Muscle of back (tissue), 11 donors: ENCODE data around the gene TSC2. TPM values are rescaled to one million over a fixed set of nuclear protein-coding genes. Genes with fewer than 3 reads are reported as not detected.
A peak's percentile ranks its signal among the peaks of the same experiment; 100 is the strongest.
"Not testable (repeated sequence)": the region's sequence is repeated elsewhere in the genome, so short reads cannot be mapped to it uniquely, and the experiment has no call there.

ENCODE experiments used
- DNase-seq, 3 donors: peaks; one replicate each; pipeline versions ENCODE4 v3.0.0 to v3.0.0-alpha.2; 2013
- polyA plus RNA-seq, 10 donors: library from polyadenylated mRNA; unstranded; fragments of 120-200 nt; gene quantifications; one replicate each; pipeline ENCODE4 v1.2.1, GENCODE V29; 2013; ENCODE audit not compliant: insufficient read length in 10 of 10

The TSC2 gene
- polyA plus RNA-seq, 10 donors: 62.2 to 104 (median 75.1) TPM

DNA sequence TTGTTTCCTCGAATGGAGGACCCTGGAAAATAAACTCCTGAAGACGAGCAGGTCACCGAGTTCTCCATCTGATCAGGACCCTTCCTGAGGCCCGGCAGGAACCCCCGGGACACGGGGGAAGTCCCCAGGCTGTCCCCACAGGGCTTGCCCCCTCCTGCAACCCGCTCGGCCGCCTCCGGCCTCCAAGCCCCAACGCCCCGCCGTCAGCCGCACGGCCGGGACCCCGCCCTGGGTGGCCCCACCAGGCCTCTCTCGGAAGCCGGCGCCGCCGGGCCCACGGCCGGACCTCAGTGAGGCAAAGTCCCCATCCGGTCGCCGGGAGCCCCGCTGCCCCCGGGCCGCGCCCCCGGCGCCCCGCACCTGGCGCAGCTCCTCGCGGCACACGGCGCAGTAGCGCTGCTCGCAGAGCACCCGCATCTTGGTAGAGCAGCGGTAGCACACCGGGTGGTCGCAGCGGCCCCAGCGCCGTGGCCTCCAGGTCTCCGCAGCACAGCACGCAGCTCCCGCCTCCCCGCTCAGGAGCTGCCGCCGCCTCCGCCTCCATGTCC lies 38.5 kb upstream of the TSC2 start:
- DNase-seq: no peak

GRCh38 chr16:2009791-2010510 lies 37.8 kb upstream of the TSC2 start, which contains the start of gene ZNF598:
Gene ZNF598 (minus strand): TSS chr16:2009821.
- peak; percentile 87 to 94 (median 92) for DNase-seq

DNA sequence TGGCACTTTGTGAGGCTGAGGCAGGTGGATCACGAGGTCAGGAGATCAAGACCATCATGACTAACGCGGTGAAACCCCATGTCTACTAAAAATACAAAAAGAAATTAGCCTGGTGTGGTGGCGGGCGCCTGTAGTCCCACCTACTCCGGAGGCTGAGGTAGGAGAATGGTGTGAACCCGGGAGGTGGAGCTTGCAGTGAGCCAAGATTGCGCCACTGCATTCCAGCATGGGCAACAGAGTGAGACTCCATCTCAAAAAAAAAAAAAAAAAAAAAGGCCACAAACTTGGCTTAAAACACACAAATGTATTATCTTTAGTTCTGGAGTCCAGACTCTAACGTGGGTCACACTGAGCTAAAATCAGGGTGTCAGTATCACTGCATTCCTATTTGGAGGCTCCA lies 36.1 kb upstream of the TSC2 start:
- not testable (repeated sequence) for DNase-seq

DNA sequence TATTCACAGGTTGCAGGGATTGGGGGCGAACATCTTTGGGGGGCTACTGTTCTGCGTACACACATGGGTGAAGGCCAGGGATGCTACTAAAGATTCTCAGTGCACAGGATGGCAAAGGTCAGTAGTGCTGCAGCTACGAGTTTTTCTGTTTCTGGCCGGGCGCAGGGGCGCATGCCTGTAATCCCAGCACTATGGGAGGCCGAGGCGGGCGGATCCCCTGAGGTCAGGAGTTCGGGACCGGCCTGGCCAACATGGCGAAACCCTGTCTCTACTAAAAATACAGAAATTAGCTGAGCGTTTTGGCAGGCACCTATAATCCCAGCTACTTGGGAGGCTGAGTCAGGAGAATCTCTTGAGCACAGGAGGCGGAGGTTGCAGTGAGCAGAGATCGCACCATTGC lies 34.3 kb upstream of the TSC2 start:
- no peak for DNase-seq

DNA sequence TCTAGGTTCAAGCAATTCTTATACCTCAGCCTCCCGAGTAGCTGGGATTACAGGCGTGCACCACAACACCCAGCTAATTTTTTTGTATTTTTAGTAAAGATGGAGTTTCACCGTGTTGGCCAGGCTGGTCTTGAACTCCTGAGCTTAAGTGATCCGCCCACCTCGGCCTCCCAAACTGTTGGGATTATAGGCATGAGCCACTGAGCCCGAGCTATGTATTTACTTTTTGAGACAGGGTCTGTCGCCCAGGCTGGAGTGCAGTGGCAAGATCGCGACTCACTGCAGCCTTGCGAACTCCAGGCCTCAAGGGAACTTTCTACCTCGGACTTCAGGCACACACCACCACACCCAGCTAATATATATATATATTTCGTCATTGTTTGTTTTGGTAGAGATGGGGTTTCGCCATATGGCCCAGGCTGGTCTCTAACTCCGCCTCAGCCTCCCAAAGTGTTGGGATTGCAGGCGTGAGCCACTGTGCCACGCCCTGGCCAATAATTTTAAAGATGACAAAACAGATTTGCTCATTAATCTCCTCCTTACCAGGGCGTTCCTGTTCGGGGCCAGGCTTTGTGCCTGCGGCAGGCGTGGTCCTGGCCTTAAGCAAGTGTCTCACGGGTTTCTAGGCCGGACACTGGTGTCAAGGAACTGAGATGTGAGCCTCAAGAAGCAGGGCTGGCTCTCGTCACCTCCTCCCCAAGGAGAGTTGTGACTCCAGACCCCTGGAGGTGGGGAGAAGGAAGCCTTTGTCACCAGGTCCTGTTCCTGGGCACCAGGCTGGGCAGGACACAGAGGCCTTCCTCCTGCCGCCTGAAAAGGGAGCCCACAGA lies 32.5 kb upstream of the TSC2 start:
- DNase-seq: no peak

DNA sequence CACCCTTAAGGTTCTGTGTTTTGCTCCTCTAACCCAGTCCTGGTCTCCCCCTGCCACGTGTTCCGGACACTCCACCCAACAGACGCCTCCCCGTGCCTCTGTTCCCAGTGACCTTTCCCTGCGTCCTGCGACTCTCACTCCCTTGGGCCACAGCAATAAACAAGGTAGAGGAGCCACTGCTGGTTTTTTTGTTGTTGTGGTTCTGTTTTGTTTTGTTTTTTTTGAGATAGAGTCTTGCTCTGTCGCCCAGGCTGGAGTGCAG lies 31.9 kb upstream of the TSC2 start:
- DNase-seq: no peak

DNA sequence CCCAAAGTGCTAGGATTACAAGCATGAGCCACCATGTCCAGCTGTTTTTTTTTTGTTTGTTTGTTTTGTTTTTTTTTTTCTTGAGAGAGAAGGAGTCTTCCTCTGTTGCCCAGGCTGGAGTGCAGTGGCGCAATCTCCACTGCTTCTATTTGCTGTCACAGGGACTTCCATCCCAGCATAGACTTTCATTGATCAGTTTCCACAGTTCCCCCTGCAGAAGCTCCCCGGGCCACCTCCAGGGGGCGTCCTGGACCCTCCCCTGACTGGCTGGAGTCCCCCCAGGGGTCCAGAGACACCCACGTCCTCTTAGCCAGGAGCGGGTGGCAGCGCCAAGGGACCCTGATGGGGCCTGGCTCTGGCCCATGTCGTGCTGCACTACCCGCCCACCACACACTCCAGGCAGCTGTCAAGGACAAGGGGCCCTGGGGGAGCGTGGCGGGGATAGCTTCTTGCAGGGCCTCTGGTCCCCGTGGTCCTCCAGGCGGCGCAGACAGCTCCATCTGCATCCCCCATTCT lies 31.3 kb upstream of the TSC2 start:
- DNase-seq: no peak

- peak in 1 of 3 donors; percentile 52 for DNase-seq
Measured at GRCh38 chr16:2019518-2019920, 28.3 kb upstream of the TSC2 start, which contains the start of gene NPW. Gene NPW (plus strand): TSS chr16:2019785.

GRCh38 chr16:2019921-2020831 lies 27.6 kb upstream of the TSC2 start:
- peak in 1 of 3 donors; percentile 61 for DNase-seq

- no peak for DNase-seq
Measured at GRCh38 chr16:2022723-2023091, 25.1 kb upstream of the TSC2 start.

GRCh38 chr16:2023092-2024031 lies 24.4 kb upstream of the TSC2 start:
- peak; percentile 85 to 95 (median 93) for DNase-seq

GRCh38 chr16:2024032-2024420 lies 23.8 kb upstream of the TSC2 start:
- DNase-seq: no peak

DNA sequence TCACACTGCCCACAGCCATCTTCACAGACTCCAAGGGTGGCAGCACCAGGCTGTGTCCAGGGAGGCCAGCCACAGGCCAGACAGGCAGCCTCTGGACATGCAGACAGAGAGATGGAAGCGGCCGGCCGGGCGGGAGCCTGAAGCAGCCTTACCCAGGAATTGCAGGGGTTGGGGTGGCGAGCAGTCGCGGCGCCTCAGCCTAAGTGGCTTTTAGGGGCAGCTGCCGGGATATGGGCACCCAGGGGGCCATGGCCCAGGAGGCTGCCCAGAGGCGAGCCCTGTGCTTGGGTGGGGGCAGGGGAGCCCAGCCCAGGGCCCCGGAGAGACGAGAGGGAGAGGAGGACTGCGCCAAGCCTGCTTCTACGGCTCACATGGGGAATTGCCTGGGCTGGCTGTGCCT lies 22.5 kb upstream of the TSC2 start:
- DNase-seq: peak in 1 of 3 donors; percentile 3

DNA sequence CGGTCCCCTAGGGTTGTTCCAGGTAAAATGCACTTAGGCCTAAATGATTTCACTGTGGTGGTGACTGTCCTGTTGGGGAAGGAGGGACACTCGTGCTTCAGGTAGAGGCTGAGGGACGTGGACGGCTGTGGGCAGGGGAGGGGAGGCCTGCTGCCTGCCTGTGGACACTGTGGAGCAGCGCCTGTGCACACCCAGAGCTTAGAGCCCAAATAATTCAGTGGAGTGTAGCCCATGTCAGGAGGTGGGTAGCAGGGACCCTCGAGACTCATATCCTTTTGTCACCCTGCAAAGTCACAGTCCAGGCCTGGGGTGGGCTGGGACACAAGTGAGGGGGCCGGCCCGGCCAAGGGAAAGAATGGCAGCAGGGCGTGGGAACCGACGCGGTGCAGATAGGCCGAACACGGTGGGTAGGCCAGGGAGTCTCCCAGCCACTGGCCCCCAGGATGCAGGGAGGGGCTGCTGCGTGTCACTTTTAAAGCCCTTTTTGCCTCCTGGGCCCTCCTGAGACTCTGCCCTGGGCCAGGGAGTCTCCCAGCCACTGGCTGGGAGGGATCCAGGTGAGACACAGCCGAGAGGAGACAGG lies 21.8 kb upstream of the TSC2 start:
- DNase-seq: peak in 1 of 3 donors; percentile 8

DNA sequence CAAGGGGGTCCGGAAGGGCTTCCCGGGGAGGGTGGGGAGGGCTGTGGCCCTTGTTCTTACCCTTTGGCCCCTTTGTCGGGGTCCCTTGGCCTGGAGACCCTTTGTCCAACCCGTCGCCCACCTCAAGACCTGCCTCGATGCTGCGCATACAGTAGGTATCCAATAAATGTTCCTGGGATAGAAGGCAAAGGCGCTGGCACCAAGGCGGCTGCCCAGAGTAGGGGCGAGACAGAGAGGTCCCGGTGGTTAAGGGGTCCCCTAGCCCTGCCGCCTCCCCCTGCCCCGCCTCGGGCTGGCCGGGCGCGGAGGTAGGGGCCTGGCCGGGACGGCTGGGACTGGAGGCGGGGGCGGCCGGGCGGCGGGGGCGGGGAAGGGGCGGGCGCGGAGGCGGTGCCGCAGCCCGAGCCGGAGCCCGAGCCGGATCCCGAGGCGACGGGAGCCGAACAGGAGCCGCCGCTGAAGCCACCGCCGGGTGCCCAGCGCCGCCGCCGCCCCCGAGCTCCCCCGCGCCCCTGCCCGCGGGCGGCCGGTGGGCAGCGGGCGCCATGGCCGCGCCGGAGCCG lies 21.2 kb upstream of the TSC2 start, which contains the start of gene NHERF2:
Gene NHERF2, plus strand, starts transcription at position 442 of the 563 bp plus-strand sequence. Its CDS starts 104 bp downstream, at position 546.
- peak in 1 of 3 donors; percentile 52 for DNase-seq

GRCh38 chr16:2027024-2028010 lies 20.5 kb upstream of the TSC2 start:
- peak in 1 of 3 donors; percentile 46 for DNase-seq

DNA sequence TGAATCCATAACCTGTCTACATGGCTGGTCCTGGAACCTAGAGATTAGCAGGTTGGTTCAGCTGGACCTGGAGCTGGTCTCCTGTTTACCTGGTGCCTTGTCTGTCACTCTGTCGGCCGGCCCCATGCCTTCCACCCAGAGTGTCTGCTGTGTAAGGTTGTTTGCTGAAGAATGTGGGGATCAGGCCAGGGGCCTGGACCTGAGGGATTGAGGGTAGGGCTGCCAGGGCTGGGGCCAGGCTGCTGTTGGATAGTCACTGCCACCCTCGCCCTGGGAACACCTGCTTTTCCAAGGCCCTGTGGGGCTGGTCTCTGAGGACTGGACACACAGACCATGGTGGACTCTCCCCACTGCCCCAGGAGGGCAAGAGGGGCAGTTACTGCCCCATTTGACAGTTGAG lies 19.6 kb upstream of the TSC2 start:
- DNase-seq: peak in 1 of 3 donors; percentile 1

DNA sequence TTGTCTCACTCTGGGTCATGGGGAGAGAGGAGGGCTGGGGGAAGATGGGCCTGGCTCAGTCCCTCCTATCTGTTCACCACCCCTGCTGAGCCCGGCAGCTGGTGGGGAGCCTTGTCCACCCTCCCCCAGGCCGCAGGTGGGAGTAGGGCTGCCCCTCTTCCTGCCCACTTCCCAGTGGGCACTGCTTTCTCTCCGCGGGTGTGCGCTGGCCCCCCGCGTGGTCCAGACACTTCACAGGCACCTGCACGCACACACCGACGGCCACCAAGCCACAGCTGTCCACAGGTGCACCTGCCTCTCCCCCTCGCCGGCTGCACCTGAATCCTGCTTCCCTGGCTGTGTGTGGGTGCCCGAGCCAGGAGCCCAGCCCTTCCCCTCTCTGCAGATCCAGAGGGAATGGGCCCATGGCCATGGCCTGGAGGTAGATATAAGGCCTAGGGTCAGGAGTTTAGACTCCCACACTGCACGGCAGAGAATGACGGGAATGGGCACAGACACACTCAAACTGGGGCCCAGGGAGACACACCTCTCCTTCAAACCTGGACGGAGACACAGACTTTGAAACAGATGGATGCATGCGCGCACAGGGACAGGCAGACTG lies 19.1 kb upstream of the TSC2 start:
- no peak for DNase-seq
